K562 (cell line): ENCODE measurements around the gene SDHAF4. TPM values are rescaled to one million over a fixed set of nuclear protein-coding genes. Genes with fewer than 3 reads are reported as not detected.

ENCODE experiments used
- E2F3 ChIP-seq: fragments of 250-450 bp; sonication (Bioruptor Pico); IDR thresholded peaks from 2 replicates; pipeline ENCODE4 v1.4.0; 2020; ENCODE audit warnings: mild to moderate bottlenecking
- ETV6 ChIP-seq, 3 experiments: fragments of 150-350 bp in 1 of 3; sonication (generic) in 1 of 3; formaldehyde crosslinking in 1 of 3; IDR thresholded peaks; 2 replicates each; pipeline versions ENCODE4 v1.6.1 to v1.8.0; 2014 to 2022; ENCODE audit warnings: borderline replicate concordance in 2 of 3, low read depth in 2 of 3, antibody characterized with exemption in 1 of 3, low read length in 1 of 3, mild to moderate bottlenecking in 1 of 3, missing genetic modification reagents in 1 of 3
- KLF10 ChIP-seq: fragments of 250-450 bp; sonication (Bioruptor Pico); IDR thresholded peaks from 2 replicates; pipeline ENCODE4 v1.6.1; 2021; ENCODE audit warnings: matching md5 sums
- ZNF12 ChIP-seq: sonication (generic); formaldehyde crosslinking; IDR thresholded peaks from 2 replicates; pipeline ENCODE4 v1.4.0; 2020; ENCODE audit warnings: mild to moderate bottlenecking, missing genetic modification reagents
- ZNF586 ChIP-seq: fragments of 450-650 bp; formaldehyde crosslinking; conservative IDR thresholded peaks from 2 replicates; pipeline ENCODE4 v1.4.0; 2020; ENCODE audit warnings: mild to moderate bottlenecking, moderate library complexity
- ZNF644 ChIP-seq: fragments of 200-800 bp; sonication (Bioruptor generic); IDR thresholded peaks from 2 replicates; pipeline ENCODE4 v1.6.1; 2016; ENCODE audit warnings: low read depth, missing genetic modification characterization, missing compliant biosample characterization
- ZNF764 ChIP-seq: fragments of 250-450 bp; sonication (Bioruptor Pico); IDR thresholded peaks from 2 replicates; pipeline ENCODE4 v1.4.0; 2020; ENCODE audit warnings: low read depth, mild to moderate bottlenecking, moderate library complexity
- polyA plus RNA-seq, 8 experiments: library from polyadenylated mRNA; depleted of rRNA in 4 of 8; stranded (reverse) in 5 of 8; unstranded in 3 of 8; fragments of >200 nt; fragmentation: Nextera tagmentation in 2 of 8; fragmentation: Illumina TruSeq in 1 of 8; extraction: Ambion mirVana in 2 of 8; extraction: Trizol in 1 of 8; gene quantifications; 2 replicates each; pipeline versions ENCODE4 v1.2.1 to v1.2.3, GENCODE V29; 2011 to 2014; ENCODE audit warnings: inconsistent platforms in 1 of 8, missing spikeins in 1 of 8
- total RNA-seq, 7 experiments: library from RNA; depleted of rRNA in 6 of 7; stranded (reverse); fragments of >200 nt in 6 of 7; fragmentation: Illumina TruSeq in 2 of 7; extraction: Trizol in 2 of 7; gene quantifications; 2 replicates each; pipeline versions ENCODE4 v1.2.1 to v1.2.3, GENCODE V29; 2011 to 2021; ENCODE audit warnings: low replicate concordance in 1 of 7
- TF ChIP-seq, protein P1 (sequence below), 2 experiments: fragments of 450-650 bp; IDR thresholded peaks; 2 replicates each; pipeline ENCODE4 v1.6.1; 2016; ENCODE audit warnings: mild to moderate bottlenecking in 2 of 2, borderline replicate concordance in 1 of 2, low read depth in 1 of 2, moderate library complexity in 1 of 2
- TF ChIP-seq, protein P2 (sequence below): fragments of 450-650 bp; conservative IDR thresholded peaks from 2 replicates; pipeline ENCODE4 v1.6.1; 2016; ENCODE audit warnings: missing genetic modification characterization, low read depth, mild to moderate bottlenecking, missing compliant biosample characterization, moderate library complexity

SDHAF4 gene
- total and polyA plus RNA-seq, 9 of the 15 experiments (the other 6 are each of a cell fraction or from before 2014, with no cell fraction given): 3.5 to 12.0 (median 6.2) TPM

GRCh38 chr6:70566751-70567382, at the start of gene SDHAF4 (continued):
- TF ChIP-seq, protein P1, sequence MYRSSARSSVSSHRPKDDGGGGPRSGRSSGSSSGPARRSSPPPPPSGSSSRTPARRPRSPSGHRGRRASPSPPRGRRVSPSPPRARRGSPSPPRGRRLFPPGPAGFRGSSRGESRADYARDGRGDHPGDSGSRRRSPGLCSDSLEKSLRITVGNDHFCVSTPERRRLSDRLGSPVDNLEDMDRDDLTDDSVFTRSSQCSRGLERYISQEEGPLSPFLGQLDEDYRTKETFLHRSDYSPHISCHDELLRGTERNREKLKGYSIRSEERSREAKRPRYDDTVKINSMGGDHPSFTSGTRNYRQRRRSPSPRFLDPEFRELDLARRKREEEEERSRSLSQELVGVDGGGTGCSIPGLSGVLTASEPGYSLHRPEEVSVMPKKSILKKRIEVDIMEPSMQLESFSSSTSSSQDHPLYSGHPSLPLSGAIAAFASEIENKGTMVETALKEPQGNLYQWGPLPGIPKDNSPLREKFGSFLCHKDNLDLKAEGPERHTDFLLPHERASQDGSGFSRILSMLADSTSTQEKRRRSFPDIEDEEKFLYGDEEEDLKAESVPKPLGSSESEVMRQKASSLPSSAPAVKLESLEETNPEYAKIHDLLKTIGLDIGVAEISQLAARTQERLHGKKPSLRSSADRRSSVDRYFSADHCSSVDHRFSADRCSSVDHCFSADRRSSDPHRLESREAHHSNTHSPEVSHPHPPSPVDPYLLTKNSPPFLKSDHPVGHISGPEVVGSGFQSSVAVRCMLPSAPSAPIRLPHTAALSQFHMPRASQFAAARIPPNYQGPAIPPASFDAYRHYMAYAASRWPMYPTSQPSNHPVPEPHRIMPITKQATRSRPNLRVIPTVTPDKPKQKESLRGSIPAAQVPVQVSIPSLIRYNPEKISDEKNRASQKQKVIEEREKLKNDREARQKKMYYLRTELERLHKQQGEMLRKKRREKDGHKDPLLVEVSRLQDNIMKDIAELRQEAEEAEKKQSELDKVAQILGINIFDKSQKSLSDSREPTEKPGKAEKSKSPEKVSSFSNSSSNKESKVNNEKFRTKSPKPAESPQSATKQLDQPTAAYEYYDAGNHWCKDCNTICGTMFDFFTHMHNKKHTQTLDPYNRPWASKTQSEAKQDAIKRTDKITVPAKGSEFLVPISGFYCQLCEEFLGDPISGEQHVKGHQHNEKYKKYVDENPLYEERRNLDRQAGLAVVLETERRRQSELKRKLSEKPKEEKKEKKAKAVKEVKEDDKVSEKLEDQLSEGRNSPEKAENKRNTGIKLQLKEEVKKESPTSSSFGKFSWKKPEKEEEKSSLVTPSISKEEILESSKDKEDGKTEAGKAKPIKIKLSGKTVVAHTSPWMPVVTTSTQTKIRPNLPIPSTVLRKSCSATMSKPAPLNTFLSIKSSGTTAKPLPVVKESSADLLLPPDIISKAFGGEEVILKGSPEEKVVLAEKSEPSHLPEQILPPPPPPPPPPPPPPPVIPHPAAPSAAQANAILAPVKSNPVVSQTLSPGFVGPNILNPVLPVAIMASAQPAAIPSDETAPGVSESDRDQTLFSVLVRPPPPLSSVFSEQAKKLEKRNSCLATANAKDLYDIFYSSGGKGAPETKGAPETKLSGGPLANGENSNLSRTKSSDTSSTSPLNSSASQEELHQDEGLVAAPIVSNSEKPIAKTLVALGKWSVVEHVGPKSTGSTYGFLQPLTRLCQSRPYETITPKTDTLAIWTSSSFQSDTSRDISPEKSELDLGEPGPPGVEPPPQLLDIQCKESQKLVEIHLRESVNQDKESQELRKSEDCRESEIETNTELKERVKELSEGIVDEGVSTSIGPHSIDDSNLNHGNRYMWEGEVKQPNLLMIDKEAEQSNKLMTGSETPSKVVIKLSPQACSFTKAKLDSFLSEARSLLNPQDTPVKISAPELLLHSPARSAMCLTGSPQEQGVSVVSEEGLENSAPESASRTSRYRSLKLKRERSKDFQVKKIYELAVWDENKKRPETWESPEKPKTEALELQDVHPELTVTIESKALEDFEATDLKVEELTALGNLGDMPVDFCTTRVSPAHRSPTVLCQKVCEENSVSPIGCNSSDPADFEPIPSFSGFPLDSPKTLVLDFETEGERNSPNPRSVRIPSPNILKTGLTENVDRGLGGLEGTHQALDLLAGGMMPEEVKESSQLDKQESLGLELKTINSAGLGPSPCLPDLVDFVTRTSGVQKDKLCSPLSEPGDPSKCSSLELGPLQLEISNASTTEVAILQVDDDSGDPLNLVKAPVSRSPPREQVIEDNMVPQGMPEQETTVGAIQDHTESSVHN (IDR thresholded peaks at IDR 0.05; ENCODE audit: borderline replicate concordance in 1 of 2, low read depth in 1 of 2): no peak
- TF ChIP-seq ETV6 (IDR thresholded peaks at IDR 0.05; ENCODE audit: borderline replicate concordance in 1 of 2, low read depth in 2 of 2, low read length in 1 of 2): no peak
- TF ChIP-seq ETV6 (CRISPR knock-in tag; IDR thresholded peaks at IDR 0.05; ENCODE audit: borderline replicate concordance): peak; percentile 78; the same call in 1 of the 2 replicates
- no peak for TF ChIP-seq ZNF764 (CRISPR knock-in tag)
- TF ChIP-seq, protein P2, sequence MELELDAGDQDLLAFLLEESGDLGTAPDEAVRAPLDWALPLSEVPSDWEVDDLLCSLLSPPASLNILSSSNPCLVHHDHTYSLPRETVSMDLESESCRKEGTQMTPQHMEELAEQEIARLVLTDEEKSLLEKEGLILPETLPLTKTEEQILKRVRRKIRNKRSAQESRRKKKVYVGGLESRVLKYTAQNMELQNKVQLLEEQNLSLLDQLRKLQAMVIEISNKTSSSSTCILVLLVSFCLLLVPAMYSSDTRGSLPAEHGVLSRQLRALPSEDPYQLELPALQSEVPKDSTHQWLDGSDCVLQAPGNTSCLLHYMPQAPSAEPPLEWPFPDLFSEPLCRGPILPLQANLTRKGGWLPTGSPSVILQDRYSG (tag): no peak
- no peak for TF ChIP-seq KLF10 (CRISPR knock-in tag)
- TF ChIP-seq ZNF586 (CRISPR knock-in tag): no peak
- TF ChIP-seq ZNF644 (tag): no peak
- TF ChIP-seq E2F3 (CRISPR knock-in tag): 0 out of 2 replicates have a peak, but pooled peaks have one; percentile 15
- no peak for TF ChIP-seq ZNF12
